Measurements from ENCODE around the gene DOCK10. TPM values are rescaled to one million over a fixed set of nuclear protein-coding genes. Genes with fewer than 3 reads are reported as not detected.

DOCK10 gene
- total RNA-seq, 2 donors from 2014 or later: 2.0 to 3.4 TPM

DNA sequence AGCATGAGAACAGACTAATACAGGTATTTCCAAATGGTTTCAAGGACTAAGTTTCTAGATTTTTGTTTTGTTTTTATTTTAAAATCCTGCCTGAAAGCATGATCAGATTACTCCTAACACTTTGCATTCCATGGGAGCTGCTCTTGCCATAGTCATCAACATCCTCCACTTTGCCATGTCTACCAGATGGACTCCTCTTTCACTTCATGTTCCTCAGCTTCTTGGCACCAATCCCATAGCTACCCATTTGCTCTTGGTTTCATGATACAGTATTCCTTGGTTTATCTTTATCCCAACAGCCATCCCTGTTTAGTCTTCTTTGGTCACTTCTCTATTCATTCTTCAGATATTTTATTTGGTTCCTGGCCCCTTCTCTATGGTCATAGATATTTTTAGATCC lies 171.9 kb downstream of the DOCK10 start:
- H3K9me3 ChIP-seq: no peaks in the 10 kb centered on the region
- DNase-seq (no peak), ATAC-seq (no peak)
- H3K36me3 ChIP-seq (replicated peaks in 1 of 2; ENCODE audit: insufficient read depth in 1 of 2, low read depth in 2 of 2): no peaks in the 10 kb centered on the region
- TF ChIP-seq POLR2A (IDR thresholded peaks at IDR 0.05): no peak
- TF ChIP-seq, protein P1, sequence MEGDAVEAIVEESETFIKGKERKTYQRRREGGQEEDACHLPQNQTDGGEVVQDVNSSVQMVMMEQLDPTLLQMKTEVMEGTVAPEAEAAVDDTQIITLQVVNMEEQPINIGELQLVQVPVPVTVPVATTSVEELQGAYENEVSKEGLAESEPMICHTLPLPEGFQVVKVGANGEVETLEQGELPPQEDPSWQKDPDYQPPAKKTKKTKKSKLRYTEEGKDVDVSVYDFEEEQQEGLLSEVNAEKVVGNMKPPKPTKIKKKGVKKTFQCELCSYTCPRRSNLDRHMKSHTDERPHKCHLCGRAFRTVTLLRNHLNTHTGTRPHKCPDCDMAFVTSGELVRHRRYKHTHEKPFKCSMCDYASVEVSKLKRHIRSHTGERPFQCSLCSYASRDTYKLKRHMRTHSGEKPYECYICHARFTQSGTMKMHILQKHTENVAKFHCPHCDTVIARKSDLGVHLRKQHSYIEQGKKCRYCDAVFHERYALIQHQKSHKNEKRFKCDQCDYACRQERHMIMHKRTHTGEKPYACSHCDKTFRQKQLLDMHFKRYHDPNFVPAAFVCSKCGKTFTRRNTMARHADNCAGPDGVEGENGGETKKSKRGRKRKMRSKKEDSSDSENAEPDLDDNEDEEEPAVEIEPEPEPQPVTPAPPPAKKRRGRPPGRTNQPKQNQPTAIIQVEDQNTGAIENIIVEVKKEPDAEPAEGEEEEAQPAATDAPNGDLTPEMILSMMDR (IDR thresholded peaks at IDR 0.05): no peak
- intact Hi-C loops (cut with DNase I): no loop called here
- H3K27me3 ChIP-seq: no peaks in the 10 kb centered on the region
- H3K27ac ChIP-seq: no peak overlapping the region
- no peak overlapping the region for H3K4me3 ChIP-seq
- H3K4me1 ChIP-seq: no peaks in the 10 kb centered on the region

DNA sequence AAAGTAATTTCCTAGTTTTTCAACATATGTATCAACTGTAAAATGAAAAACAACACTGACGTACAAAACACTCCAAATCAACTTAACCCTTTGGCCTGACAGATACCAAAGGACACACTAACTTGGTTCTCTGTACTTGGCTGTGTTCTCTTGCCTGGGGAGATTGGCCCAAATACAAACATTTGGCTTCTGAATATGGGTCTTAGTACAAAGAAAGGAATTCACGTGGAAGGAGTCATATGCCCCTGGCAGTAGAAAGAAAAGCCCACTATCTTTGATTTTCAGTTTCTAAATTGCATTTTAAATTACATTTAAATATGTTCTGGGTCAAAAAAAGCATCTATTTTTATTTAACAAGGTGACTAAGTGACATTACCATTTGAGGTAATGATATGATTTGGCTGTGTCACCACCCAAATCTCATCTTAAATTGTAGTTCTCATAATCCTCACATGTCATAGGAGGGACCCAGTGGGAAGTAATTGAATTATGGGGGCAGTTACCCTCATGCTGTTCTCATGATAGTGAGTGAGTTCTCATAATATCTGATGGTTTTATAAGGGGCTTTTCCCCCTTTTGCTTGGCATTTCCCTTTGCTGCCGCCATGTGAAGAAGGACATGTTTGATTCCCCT lies 172.6 kb downstream of the DOCK10 start:
- Histone ChIP-seq H3K4me3 (no peak overlapping the region), H3K36me3 (replicated peaks in 1 of 2; ENCODE audit: insufficient read depth in 1 of 2, low read depth in 2 of 2) (no peaks in the 10 kb centered on the region), H3K9me3 (no peaks in the 10 kb centered on the region), H3K27me3 (no peaks in the 10 kb centered on the region), H3K4me1 (no peaks in the 10 kb centered on the region), H3K27ac (no peak overlapping the region)
- DNase-seq: no peak
- 61% methylated on average over 3 of the region's 3 CpGs for WGBS, 2 donors
- intact Hi-C loops (cut with DNase I): no loop called here
- TF ChIP-seq, protein P1 (IDR thresholded peaks at IDR 0.05): no peak
- TF ChIP-seq POLR2A (IDR thresholded peaks at IDR 0.05): no peak
- ATAC-seq: no peak

DNA sequence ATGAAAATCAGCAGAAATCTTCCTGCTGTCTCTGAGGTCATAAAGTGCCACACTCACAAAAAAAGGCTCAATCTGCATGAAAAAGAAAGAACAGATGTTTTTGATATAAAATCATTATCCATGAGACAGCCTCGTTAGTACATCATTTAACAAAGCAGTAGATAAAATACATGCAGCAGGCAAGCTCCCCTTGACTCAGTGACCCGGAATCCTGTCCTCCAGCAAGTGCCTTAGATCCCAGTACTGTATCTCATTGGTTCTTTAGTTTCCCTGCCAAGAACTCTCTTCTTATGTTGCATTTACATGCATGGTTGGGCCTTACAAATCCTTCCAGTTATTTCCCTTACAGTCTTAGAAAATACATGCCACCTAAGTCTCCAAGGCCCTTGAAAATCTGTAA lies 177.3 kb downstream of the DOCK10 start:
- no peaks in the 10 kb centered on the region for H3K27me3 ChIP-seq
- no peaks in the 10 kb centered on the region for H3K9me3 ChIP-seq
- H3K27ac ChIP-seq: no peak overlapping the region
- ATAC-seq: no peak
- TF ChIP-seq POLR2A (IDR thresholded peaks at IDR 0.05): no peak
- TF ChIP-seq, protein P1 (IDR thresholded peaks at IDR 0.05): no peak
- intact Hi-C loops (cut with DNase I): no loop called here
- H3K36me3 ChIP-seq (replicated peaks in 1 of 2; ENCODE audit: insufficient read depth in 1 of 2, low read depth in 2 of 2): no peaks in the 10 kb centered on the region
- H3K4me3 ChIP-seq: no peak overlapping the region
- DNase-seq: no peak
- H3K4me1 ChIP-seq: no peaks in the 10 kb centered on the region
- 48 to 58% methylated on average over 2 of the region's 2 CpGs for WGBS, 2 donors

DNA sequence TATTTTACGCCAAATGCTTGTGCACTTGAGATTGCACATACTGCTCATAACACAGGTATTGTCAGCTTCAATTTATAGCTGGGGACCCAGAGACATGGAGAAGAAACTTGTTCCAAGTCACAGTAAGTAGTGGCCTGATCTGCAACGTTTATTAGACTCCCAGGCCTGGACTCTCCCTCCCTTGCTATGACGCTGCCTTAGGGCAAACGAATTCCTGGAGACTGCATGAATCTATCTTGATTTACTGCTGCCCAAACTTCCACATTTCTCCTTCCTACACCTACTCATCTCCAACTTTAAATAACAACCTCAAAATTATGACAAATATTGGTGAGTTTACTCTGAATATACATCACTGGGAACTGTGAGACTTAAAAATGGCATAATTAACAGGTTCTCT lies 181.0 kb downstream of the DOCK10 start:
- no peak for ATAC-seq
- TF ChIP-seq, protein P1 (IDR thresholded peaks at IDR 0.05): no peak
- TF ChIP-seq POLR2A (IDR thresholded peaks at IDR 0.05): no peak
- H3K27ac ChIP-seq: no peak overlapping the region

DNA sequence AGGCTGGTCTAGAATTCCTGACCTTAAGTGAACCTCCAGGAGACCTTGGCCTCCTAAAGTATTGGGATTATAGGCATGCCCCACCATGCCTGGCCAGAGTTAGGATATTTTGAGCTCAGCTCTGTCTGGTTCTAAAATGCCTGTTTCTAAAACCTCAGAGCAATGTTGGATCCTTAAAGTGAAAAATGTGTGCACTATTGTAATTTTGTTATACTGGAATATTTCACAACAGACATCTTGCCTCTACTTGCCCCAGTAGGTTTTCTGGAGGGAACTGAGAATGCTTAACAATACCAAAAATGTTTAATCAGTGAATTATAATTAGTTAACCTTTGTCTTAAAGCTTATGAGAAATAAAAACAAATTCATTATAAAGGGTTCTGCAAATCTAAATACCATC lies 181.5 kb downstream of the DOCK10 start:
- intact Hi-C loops (cut with DNase I): no loop called here
- Histone ChIP-seq H3K27me3 (no peaks in the 10 kb centered on the region), H3K4me3 (no peak overlapping the region), H3K27ac (no peak overlapping the region), H3K36me3 (replicated peaks in 1 of 2; ENCODE audit: insufficient read depth in 1 of 2, low read depth in 2 of 2) (no peaks in the 10 kb centered on the region), H3K9me3 (no peaks in the 10 kb centered on the region), H3K4me1 (no peaks in the 10 kb centered on the region)
- no peak for DNase-seq
- no peak for TF ChIP-seq POLR2A (IDR thresholded peaks at IDR 0.05)
- TF ChIP-seq, protein P1 (IDR thresholded peaks at IDR 0.05): no peak
- ATAC-seq: no peak

More for the DNA sequence above, 181.0 kb downstream of the DOCK10 start:
- DNase-seq: no peak
- WGBS, 2 donors: 53 to 68% methylated on average over 4 of the region's 4 CpGs
- Histone ChIP-seq H3K4me1 (no peaks in the 10 kb centered on the region), H3K36me3 (replicated peaks in 1 of 2; ENCODE audit: insufficient read depth in 1 of 2, low read depth in 2 of 2) (no peaks in the 10 kb centered on the region), H3K9me3 (no peaks in the 10 kb centered on the region), H3K27me3 (no peaks in the 10 kb centered on the region), H3K4me3 (no peak overlapping the region)
- intact Hi-C loops (cut with DNase I): no loop called here
